Smooth muscle cell (in vitro differentiated cells): Measurements from ENCODE around the gene TAF4B. TPM values are rescaled to one million over a fixed set of nuclear protein-coding genes. Genes with fewer than 3 reads are reported as not detected.

Experiments
- DNase-seq: peaks from one replicate; lab custom pipeline; 2025; ENCODE audit not compliant: unreplicated experiment; lab: John Stamatoyannopoulos, UW
- H2AFZ ChIP-seq: fragments of 200-600 bp; sonication (generic); 2 replicates; pipeline ENCODE4 v1.6.0; 2016; ENCODE audit warnings: antibody characterized with exemption, low read depth, mild to moderate bottlenecking
- H3F3A ChIP-seq: fragments of 200-600 bp; sonication (generic); 2 replicates; pipeline ENCODE4 v1.6.0; 2017; ENCODE audit warnings: antibody characterized with exemption, low read depth
- H3K27ac ChIP-seq: fragments of 200-600 bp; sonication (generic); 2 replicates; pipeline ENCODE4 v1.5.1; 2016; ENCODE audit warnings: low read depth, mild to moderate bottlenecking
- H3K27me3 ChIP-seq: fragments of 200-600 bp; sonication (generic); 2 replicates; pipeline ENCODE4 v1.6.1; 2016; ENCODE audit warnings: low read depth, mild to moderate bottlenecking
- H3K36me3 ChIP-seq: fragments of 200-600 bp; sonication (generic); 2 replicates; pipeline ENCODE4 v1.5.1; 2016; ENCODE audit warnings: low read depth
- H3K4me1 ChIP-seq: fragments of 200-600 bp; sonication (generic); 2 replicates; pipeline ENCODE4 v1.5.1; 2016; ENCODE audit warnings: low read depth
- H3K4me2 ChIP-seq: fragments of 200-600 bp; sonication (generic); 2 replicates; pipeline ENCODE4 v1.6.0; 2016; ENCODE audit warnings: mild to moderate bottlenecking
- H3K4me3 ChIP-seq: fragments of 200-600 bp; sonication (generic); 2 replicates; pipeline ENCODE4 v1.5.1; 2016; ENCODE audit warnings: mild to moderate bottlenecking
- H3K79me2 ChIP-seq: fragments of 200-600 bp; sonication (generic); 2 replicates; pipeline ENCODE4 v1.6.0; 2016; ENCODE audit warnings: low read depth, mild to moderate bottlenecking
- H3K9ac ChIP-seq: fragments of 200-600 bp; sonication (generic); 2 replicates; pipeline ENCODE4 v1.6.0; 2016; ENCODE audit warnings: low read depth
- H3K9me3 ChIP-seq: fragments of 200-600 bp; sonication (generic); replicated peaks from 2 replicates; pipeline ENCODE4 v1.5.1; 2016; ENCODE audit warnings: low read depth
- H4K20me1 ChIP-seq: fragments of 200-600 bp; sonication (generic); 2 replicates; pipeline ENCODE4 v1.6.0; 2016; ENCODE audit warnings: low read depth
- CTCF ChIP-seq: fragments of 200-600 bp; sonication (generic); IDR thresholded peaks from 2 replicates; pipeline ENCODE4 v1.5.1; 2017; ENCODE audit warnings: borderline replicate concordance, mild to moderate bottlenecking, antibody characterized with exemption; ENCODE audit not compliant: insufficient read depth, poor library complexity, severe bottlenecking
- WGBS: methylation state at CpG from one replicate; pipeline ENCODE4 v1.1.7; 2016; ENCODE audit warnings: low lambda C conversion rate; 5-methylcytosine and 5-hydroxymethylcytosine counted together
- polyA plus RNA-seq: library from polyadenylated mRNA; unstranded; fragments of >200 nt; fragmentation: Nextera tagmentation; extraction: Ambion mirVana; gene quantifications from 2 replicates; pipeline ENCODE4 v1.2.1, GENCODE V29; 2016
- total RNA-seq: library from RNA; depleted of rRNA; stranded (reverse); fragments of >200 nt; gene quantifications from 2 replicates; pipeline ENCODE4 v1.2.3, GENCODE V29; 2014

TAF4B gene
- total and polyA plus RNA-seq, 2 experiments from 2014 or later = 1.6 to 2.7 TPM

GRCh38 chr18:26409091-26409490, 182.8 kb downstream of the TAF4B start:
- H3F3A ChIP-seq = no peaks in the 10 kb centered on the region
- H3K36me3 ChIP-seq = no peaks in the 10 kb centered on the region
- H3K4me1 ChIP-seq = no peaks in the 10 kb centered on the region
- no peaks in the 10 kb centered on the region for H3K9me3 ChIP-seq
- H3K4me3 ChIP-seq = no peak overlapping the region
- 93% methylated on average over 4 of the region's 4 CpGs for WGBS
- no peak overlapping the region for H2AFZ ChIP-seq
- H3K79me2 ChIP-seq = no peaks in the 10 kb centered on the region
- H3K27ac ChIP-seq = no peak overlapping the region
- no peaks in the 10 kb centered on the region for H4K20me1 ChIP-seq
- no peak for DNase-seq
- no peak overlapping the region for H3K9ac ChIP-seq
- TF ChIP-seq CTCF = no peak
- H3K4me2 ChIP-seq = no peak overlapping the region
- peaks cover 3% of the 10 kb centered on the region for H3K27me3 ChIP-seq

- Histone ChIP-seq H3F3A (peaks cover 7% of the 10 kb centered on the region), H3K36me3 (no peaks in the 10 kb centered on the region), H3K27ac (no peak overlapping the region), H3K79me2 (no peaks in the 10 kb centered on the region), H4K20me1 (no peaks in the 10 kb centered on the region), H3K9ac (no peak overlapping the region), H3K4me3 (no peak overlapping the region), H3K4me1 (peaks cover 3% of the 10 kb centered on the region), H2AFZ (peak overlapping the region; percentile 81), H3K4me2 (peak overlapping the region; percentile 8), H3K9me3 (no peaks in the 10 kb centered on the region), H3K27me3 (no peaks in the 10 kb centered on the region)
- TF ChIP-seq CTCF = no peak
- no peak for DNase-seq
- WGBS = 31% methylated on average over 4 of the region's 4 CpGs
Observed at GRCh38 chr18:26414901-26415440, 188.7 kb downstream of the TAF4B start.

- Histone ChIP-seq H3K9me3 (no peaks in the 10 kb centered on the region), H3K27me3 (no peaks in the 10 kb centered on the region), H3K79me2 (no peaks in the 10 kb centered on the region), H3K4me1 (peaks cover 3% of the 10 kb centered on the region), H3K4me2 (peak overlapping the region; percentile 8), H3K4me3 (no peak overlapping the region), H4K20me1 (no peaks in the 10 kb centered on the region), H3K36me3 (no peaks in the 10 kb centered on the region), H3F3A (peaks cover 7% of the 10 kb centered on the region), H3K27ac (no peak overlapping the region), H2AFZ (peak overlapping the region; percentile 81), H3K9ac (no peak overlapping the region)
- DNase-seq = no peak
- WGBS = 59% methylated on average over 7 of the region's 7 CpGs
- no peak for TF ChIP-seq CTCF
Observed at GRCh38 chr18:26415631-26416030, 189.4 kb downstream of the TAF4B start.

GRCh38 chr18:26416652-26417150, 190.5 kb downstream of the TAF4B start:
- H3K4me1 ChIP-seq = peaks cover 3% of the 10 kb centered on the region
- no peak for TF ChIP-seq CTCF
- no peaks in the 10 kb centered on the region for H3K27me3 ChIP-seq
- no peak overlapping the region for H3K4me2 ChIP-seq
- peaks cover 7% of the 10 kb centered on the region for H3F3A ChIP-seq
- 90% methylated on average over 8 of the region's 8 CpGs for WGBS
- H3K36me3 ChIP-seq = no peaks in the 10 kb centered on the region
- no peaks in the 10 kb centered on the region for H3K79me2 ChIP-seq
- H4K20me1 ChIP-seq = no peaks in the 10 kb centered on the region
- no peak overlapping the region for H3K4me3 ChIP-seq
- H3K9me3 ChIP-seq = no peaks in the 10 kb centered on the region
- no peak overlapping the region for H2AFZ ChIP-seq
- no peak overlapping the region for H3K27ac ChIP-seq
- no peak overlapping the region for H3K9ac ChIP-seq
- no peak for DNase-seq
